B cell (primary cell): Measurements from ENCODE around the gene DLK1. TPM values are rescaled to one million over a fixed set of nuclear protein-coding genes. Genes with fewer than 3 reads are reported as not detected.

ENCODE experiments used
- ATAC-seq: fragments of 200-7000 bp; cut with Tn5 transposase; one replicate; pipeline ENCODE4 v1.10.0; 2021; ENCODE audit warnings: low read depth, mild to moderate bottlenecking, moderate number of reproducible peaks, moderate library complexity
- CTCF ChIA-PET: fragments of 350-600 bp; sonication (Branson Sonifier 250); formaldehyde crosslinking; loops from one replicate; lab custom pipeline; 2021; ENCODE audit warnings: antibody characterized with exemption, inconsistent platforms; lab: Charles Lee
- POLR2A ChIA-PET: fragments of 350-600 bp; sonication (Branson Sonifier 250); formaldehyde crosslinking; loops from one replicate; lab custom pipeline; 2021; ENCODE audit warnings: antibody characterized with exemption; lab: Charles Lee
- DNase-seq: peaks from one replicate; pipeline ENCODE4 v3.0.0; 2013
- H2AFZ ChIP-seq: 2 replicates; pipeline ENCODE4 v1.6.1; 2012; ENCODE audit warnings: mild to moderate bottlenecking, low read depth, low read length; ENCODE audit not compliant: insufficient read depth, poor library complexity, severe bottlenecking
- H3K27ac ChIP-seq, 2 donors: 1 replicate in 1 of 2; 2 replicates in 1 of 2; pipeline ENCODE4 v1.5.1; 2012 to 2013; ENCODE audit warnings: low read length in 2 of 2, mild to moderate bottlenecking in 2 of 2, moderate library complexity in 1 of 2
- H3K27me3 ChIP-seq, 4 experiments: fragments of 200-600 bp in 1 of 4; sonication (generic) in 1 of 4; replicated peaks in 1 of 4; 1 replicate in 2 of 4; 2 replicates in 2 of 4; pipeline versions ENCODE4 v1.6.1 to v1.7.0; 2013 to 2016; ENCODE audit warnings: low read length in 3 of 4, mild to moderate bottlenecking in 2 of 4, mixed read lengths in 1 of 4, moderate library complexity in 1 of 4; ENCODE audit not compliant: insufficient read depth in 4 of 4, control insufficient read depth in 3 of 4; ENCODE audit errors: control extremely low read depth in 1 of 4
- H3K36me3 ChIP-seq, 2 experiments: replicated peaks in 1 of 2; 1 replicate in 1 of 2; 2 replicates in 1 of 2; pipeline versions ENCODE4 v1.6.1 to v1.7.1; 2013; ENCODE audit warnings: low read length in 1 of 2; ENCODE audit not compliant: insufficient read depth in 2 of 2, control insufficient read depth in 1 of 2; ENCODE audit errors: control extremely low read depth in 1 of 2, extremely low read depth in 1 of 2
- H3K4me1 ChIP-seq, 2 donors: fragments of 200-600 bp in 1 of 2; sonication (generic) in 1 of 2; 1 replicate in 1 of 2; 2 replicates in 1 of 2; pipeline versions ENCODE4 v1.5.1 to v1.6.1; 2013 to 2017; ENCODE audit warnings: low read length in 2 of 2; ENCODE audit not compliant: control insufficient read depth in 2 of 2, insufficient read depth in 2 of 2
- H3K4me2 ChIP-seq: replicated peaks from 2 replicates; pipeline ENCODE3; 2012; ENCODE audit warnings: mild to moderate bottlenecking, low read depth, low read length; ENCODE audit not compliant: poor library complexity, severe bottlenecking
- H3K4me3 ChIP-seq, 5 experiments: fragments of 200-600 bp in 1 of 5; sonication (generic) in 1 of 5; 1 replicate in 3 of 5; 2 replicates in 2 of 5; pipeline versions ENCODE4 v1.5.1 to v1.7.0; 2011 to 2016; ENCODE audit warnings: low read length in 4 of 5, mild to moderate bottlenecking in 4 of 5, low read depth in 2 of 5, control low read depth in 1 of 5, moderate library complexity in 1 of 5; ENCODE audit not compliant: insufficient read depth in 1 of 5; ENCODE audit errors: control extremely low read depth in 1 of 5, extremely low read depth in 1 of 5
- H3K79me2 ChIP-seq: fragments of 200-600 bp; sonication (generic); one replicate; pipeline ENCODE4 v1.6.0; 2016; ENCODE audit warnings: low read length; ENCODE audit not compliant: control insufficient read depth, insufficient read depth
- H3K9ac ChIP-seq: fragments of 200-600 bp; sonication (generic); 2 replicates; pipeline ENCODE4 v1.6.1; 2017; ENCODE audit warnings: mild to moderate bottlenecking, low read length, moderate library complexity
- H3K9me3 ChIP-seq, 3 donors: one replicate each; pipeline versions ENCODE4 v1.6.1 to v1.7.1; 2013; ENCODE audit warnings: low read length in 2 of 3; ENCODE audit not compliant: control insufficient read depth in 2 of 3, insufficient read depth in 1 of 3; ENCODE audit errors: control extremely low read depth in 1 of 3
- H4K20me1 ChIP-seq: 2 replicates; pipeline ENCODE4 v1.6.0; 2012; ENCODE audit warnings: mild to moderate bottlenecking, low read length; ENCODE audit not compliant: insufficient read depth, control insufficient read depth, poor library complexity, severe bottlenecking
- H3K27ac Mint-ChIP-seq: one replicate; pipeline ENCODE4 v1.8.0; 2021; ENCODE audit warnings: mixed read lengths
- H3K27me3 Mint-ChIP-seq: one replicate; pipeline ENCODE4 v1.8.0; 2021; ENCODE audit warnings: mixed read lengths
- H3K4me1 Mint-ChIP-seq: one replicate; pipeline ENCODE4 v1.8.0; 2021; ENCODE audit warnings: mixed read lengths
- H3K4me3 Mint-ChIP-seq: one replicate; pipeline ENCODE4 v1.8.0; 2021; ENCODE audit warnings: mixed read lengths
- H3K9me3 Mint-ChIP-seq: one replicate; pipeline ENCODE4 v1.8.0; 2022; ENCODE audit warnings: mixed read lengths; ENCODE audit not compliant: insufficient read depth
- EZH2 ChIP-seq: IDR thresholded peaks from 2 replicates; pipeline ENCODE4 v1.6.1; 2012; ENCODE audit warnings: borderline replicate concordance, low read depth, mild to moderate bottlenecking, moderate library complexity, low read length; ENCODE audit not compliant: insufficient read depth, poor library complexity, severe bottlenecking
- WGBS: methylation state at CpG from one replicate; pipeline ENCODE4 v1.1.5; 2013; ENCODE audit warnings: missing lambda C conversion rate; ENCODE audit not compliant: insufficient coverage; 5-methylcytosine and 5-hydroxymethylcytosine counted together
- intact Hi-C: fragments of 100-400 bp; cut with micrococcal nuclease; formaldehyde crosslinking; loops from one replicate; pipeline ENCODE4 v1.10.0; 2022
- polyA plus RNA-seq: library from polyadenylated mRNA; depleted of rRNA; stranded (reverse); fragments of >200 nt; gene quantifications from 2 replicates; pipeline ENCODE4 v1.2.3, GENCODE V29; 2012
- total RNA-seq, 2 donors: library from RNA; stranded (reverse); fragments of 120-200 nt in 1 of 2; gene quantifications; 1 replicate in 1 of 2; 2 replicates in 1 of 2; pipeline versions ENCODE4 v1.2.3 to v1.2.4, GENCODE V29; 2013 to 2022
- TF ChIP-seq, protein P1 (sequence below): fragments of 200-600 bp; IDR thresholded peaks from one replicate; pipeline ENCODE4 v1.8.0; 2022; ENCODE audit warnings: antibody characterized with exemption, mild to moderate bottlenecking

Gene DLK1
- total and polyA plus RNA-seq, 2 donors (not counting 1 experiment from before 2014, with no cell fraction given) = not detected

DNA sequence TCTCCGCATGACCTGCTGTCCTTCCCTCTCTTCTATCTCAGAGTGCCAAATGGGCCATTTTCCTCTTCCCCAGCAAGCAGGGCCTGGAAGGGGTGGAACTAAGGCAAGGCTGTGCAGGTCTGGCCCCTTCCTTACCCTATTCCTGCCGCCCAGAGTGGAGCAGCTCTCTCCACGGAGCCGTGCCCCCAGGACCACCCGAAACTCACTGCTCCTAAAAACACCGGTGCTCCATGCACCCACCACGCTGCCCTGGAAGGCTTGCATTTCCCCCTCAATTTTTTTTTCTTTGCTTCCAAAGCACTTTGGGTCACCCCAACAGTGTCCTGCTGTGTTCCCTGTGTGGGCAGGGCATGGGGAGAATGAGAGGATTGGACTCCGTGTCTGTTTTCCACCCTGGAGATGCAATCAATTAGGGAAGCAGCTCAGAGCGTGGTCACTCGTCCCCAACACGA is 50.7 kb downstream of the DLK1 start:
- Mint-ChIP-seq H3K4me1 (no peaks in the 10 kb centered on the region), H3K9me3 (no peaks in the 10 kb centered on the region), H3K27me3 (no peaks in the 10 kb centered on the region), H3K27ac (no peak overlapping the region), H3K4me3 (no peak overlapping the region)
- no peak for ATAC-seq
- no peaks in the 10 kb centered on the region for H4K20me1 ChIP-seq
- no peaks in the 10 kb centered on the region for H3K36me3 ChIP-seq
- no peak overlapping the region for H3K4me2 ChIP-seq
- no peak for TF ChIP-seq EZH2
- TF ChIP-seq, protein P1, sequence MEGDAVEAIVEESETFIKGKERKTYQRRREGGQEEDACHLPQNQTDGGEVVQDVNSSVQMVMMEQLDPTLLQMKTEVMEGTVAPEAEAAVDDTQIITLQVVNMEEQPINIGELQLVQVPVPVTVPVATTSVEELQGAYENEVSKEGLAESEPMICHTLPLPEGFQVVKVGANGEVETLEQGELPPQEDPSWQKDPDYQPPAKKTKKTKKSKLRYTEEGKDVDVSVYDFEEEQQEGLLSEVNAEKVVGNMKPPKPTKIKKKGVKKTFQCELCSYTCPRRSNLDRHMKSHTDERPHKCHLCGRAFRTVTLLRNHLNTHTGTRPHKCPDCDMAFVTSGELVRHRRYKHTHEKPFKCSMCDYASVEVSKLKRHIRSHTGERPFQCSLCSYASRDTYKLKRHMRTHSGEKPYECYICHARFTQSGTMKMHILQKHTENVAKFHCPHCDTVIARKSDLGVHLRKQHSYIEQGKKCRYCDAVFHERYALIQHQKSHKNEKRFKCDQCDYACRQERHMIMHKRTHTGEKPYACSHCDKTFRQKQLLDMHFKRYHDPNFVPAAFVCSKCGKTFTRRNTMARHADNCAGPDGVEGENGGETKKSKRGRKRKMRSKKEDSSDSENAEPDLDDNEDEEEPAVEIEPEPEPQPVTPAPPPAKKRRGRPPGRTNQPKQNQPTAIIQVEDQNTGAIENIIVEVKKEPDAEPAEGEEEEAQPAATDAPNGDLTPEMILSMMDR = no peak
- H3K4me3 ChIP-seq = no peak overlapping the region
- H3K9ac ChIP-seq = no peak overlapping the region
- no peak for DNase-seq
- H3K4me1 ChIP-seq = no peaks in the 10 kb centered on the region
- intact Hi-C loops = no loop called here
- WGBS = 87% methylated on average over 11 of the region's 11 CpGs
- H3K79me2 ChIP-seq = no peaks in the 10 kb centered on the region
- H3K9me3 ChIP-seq = no peaks in the 10 kb centered on the region
- no peaks in the 10 kb centered on the region for H3K27me3 ChIP-seq
- ChIA-PET POLR2A (no interaction called here), CTCF (no interaction called here)
- no peak overlapping the region for H2AFZ ChIP-seq
- no peak overlapping the region for H3K27ac ChIP-seq

DNA sequence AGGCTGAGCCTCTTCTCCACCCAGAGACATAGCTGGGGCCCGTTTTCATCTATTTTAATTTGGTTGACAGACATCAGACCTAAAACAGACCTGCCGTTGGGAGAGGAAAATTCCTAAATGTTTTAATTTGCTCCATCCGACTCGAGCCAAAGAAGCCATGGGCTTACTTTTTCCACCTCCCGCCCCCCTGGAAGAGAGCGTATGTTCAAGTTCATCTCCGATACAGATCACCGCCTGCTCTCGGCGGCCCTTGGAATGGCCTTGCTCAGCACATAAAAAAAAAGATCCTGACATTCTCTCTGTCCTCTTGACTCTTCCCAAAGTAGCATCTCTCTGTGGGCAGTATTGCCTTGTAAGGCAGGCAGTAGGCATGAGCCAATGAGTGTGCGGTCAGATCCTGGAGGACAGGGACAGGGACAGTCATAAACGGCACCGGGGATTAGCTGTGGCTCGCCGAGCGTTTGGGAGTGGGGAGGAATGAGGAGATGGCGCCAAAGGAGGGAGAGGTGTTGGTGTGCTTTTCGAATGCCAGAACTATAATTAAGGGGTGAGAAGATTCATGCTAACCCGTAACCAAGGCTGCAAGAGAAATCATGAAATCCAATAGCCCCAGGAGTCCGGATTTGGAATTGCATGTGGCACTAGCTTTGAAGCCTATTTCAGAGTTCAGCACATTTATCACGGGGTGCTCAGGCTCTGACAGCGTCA is 51.3 kb downstream of the DLK1 start:
- no peak for ATAC-seq
- Histone ChIP-seq H3K4me3 (no peak overlapping the region), H4K20me1 (no peaks in the 10 kb centered on the region), H3K36me3 (no peaks in the 10 kb centered on the region), H3K4me1 (no peaks in the 10 kb centered on the region), H3K9ac (no peak overlapping the region), H2AFZ (no peak overlapping the region), H3K4me2 (no peak overlapping the region), H3K9me3 (peaks cover 0 to 2% (median 0%) of the 10 kb centered on the region in 3 donors), H3K27me3 (no peaks in the 10 kb centered on the region), H3K79me2 (no peaks in the 10 kb centered on the region), H3K27ac (no peak overlapping the region)
- TF ChIP-seq EZH2 = no peak
- TF ChIP-seq, protein P1 = no peak
- no peaks in the 10 kb centered on the region for H3K9me3 Mint-ChIP-seq
- ChIA-PET CTCF (no interaction called here), POLR2A (no interaction called here)
- H3K27ac Mint-ChIP-seq = no peak overlapping the region
- 81% methylated on average over 16 of the region's 22 CpGs for WGBS
- H3K4me3 Mint-ChIP-seq = no peak overlapping the region
- H3K27me3 Mint-ChIP-seq = no peaks in the 10 kb centered on the region
- DNase-seq = no peak
- intact Hi-C loops = no loop called here
- H3K4me1 Mint-ChIP-seq = no peaks in the 10 kb centered on the region
